Aorta (tissue), 5 donors: ENCODE data around the gene GABARAP. TPM values are rescaled to one million over a fixed set of nuclear protein-coding genes. Genes with fewer than 3 reads are reported as not detected.
"Not testable (repeated sequence)": the region's sequence is repeated elsewhere in the genome, so short reads cannot be mapped to it uniquely, and the experiment has no call there.

Experiments
- ATAC-seq: fragments of 200-7000 bp; cut with Tn5 transposase; one replicate; pipeline ENCODE4 v1.9.1; 2022; ENCODE audit warnings: moderate library complexity; ENCODE audit not compliant: low FRiP score
- DNase-seq, 2 donors: peaks; one replicate each; pipeline ENCODE4 v3.0.0-alpha.2; 2020
- H3K27ac ChIP-seq, 2 donors: one replicate each; pipeline ENCODE4 v1.5.1; 2013; ENCODE audit warnings: low read length in 2 of 2, mild to moderate bottlenecking in 2 of 2, moderate library complexity in 2 of 2, control low read depth in 1 of 2, inconsistent platforms in 1 of 2, low read depth in 1 of 2
- H3K27me3 ChIP-seq, 2 donors: one replicate each; pipeline ENCODE4 v1.6.1; 2013; ENCODE audit warnings: control low read depth in 1 of 2, low read length in 1 of 2, mild to moderate bottlenecking in 1 of 2, moderate library complexity in 1 of 2; ENCODE audit not compliant: insufficient read depth in 2 of 2, control insufficient read depth in 1 of 2
- H3K36me3 ChIP-seq, 2 donors: one replicate each; pipeline ENCODE4 v1.6.1; 2013; ENCODE audit warnings: control low read depth in 1 of 2, low read length in 1 of 2, mild to moderate bottlenecking in 1 of 2; ENCODE audit not compliant: insufficient read depth in 2 of 2, control insufficient read depth in 1 of 2
- H3K4me1 ChIP-seq, 2 donors: one replicate each; pipeline ENCODE4 v1.6.1; 2013; ENCODE audit warnings: low read length in 2 of 2, control low read depth in 1 of 2, mild to moderate bottlenecking in 1 of 2, moderate library complexity in 1 of 2; ENCODE audit not compliant: insufficient read depth in 2 of 2, control insufficient read depth in 1 of 2
- H3K4me3 ChIP-seq, 2 donors: one replicate each; pipeline ENCODE4 v1.5.1; 2013; ENCODE audit warnings: low read length in 2 of 2, control low read depth in 1 of 2, mild to moderate bottlenecking in 1 of 2
- H3K9me3 ChIP-seq: one replicate; pipeline ENCODE4 v1.6.1; 2013; ENCODE audit warnings: mild to moderate bottlenecking, low read length; ENCODE audit not compliant: control insufficient read depth
- WGBS, 2 donors: extraction: QIAGEN DNeasy Blood & Tissue Kit; methylation state at CpG; one replicate each; pipeline ENCODE4 v1.1.7; 2013; 5-methylcytosine and 5-hydroxymethylcytosine counted together
- intact Hi-C, 2 donors: fragments of 100-400 bp; cut with DNase I; formaldehyde crosslinking; loops; one replicate each; pipeline versions ENCODE4 v1.14.2 to v1.15.0; 2022
- polyA plus RNA-seq, 2 donors: library from polyadenylated mRNA; stranded (reverse); fragments of 200-250 nt; gene quantifications; one replicate each; pipeline ENCODE4 v1.2.3, GENCODE V29; 2013
- total RNA-seq, 2 donors: library from RNA; stranded (reverse); fragmentation: NEBNext Ultra II Directional; extraction: Animal tissue kit (Norgen Biotek cat#: 25700); gene quantifications; one replicate each; pipeline ENCODE4 v1.2.1, GENCODE V29; 2021
- donor health status: healthy with polysubstance abuse.
- donor health status: Bipolar disorder and iron deficiency.
- donor health status: DM: no; HTN: no; CAD: no.
- donor health status: DM: no; HTN: no; CAD: no.
- donor health status: DM: yes; HTN: yes; CAD: no.

Gene GABARAP
- total and polyA plus RNA-seq, 4 donors, result 405 to 895 (median 615) TPM

GRCh38 chr17:7249214-7249613, 7.0 kb upstream of the GABARAP start:
- no peaks in the 10 kb centered on the region for H3K9me3 ChIP-seq
- peaks cover 0 to 2% of the 10 kb centered on the region in 2 donors for H3K36me3 ChIP-seq
- H3K27me3 ChIP-seq, result no peaks in the 10 kb centered on the region
- intact Hi-C loops, result no loop called here
- WGBS, 2 donors, result 76 to 77% methylated on average over 6 of the region's 6 CpGs
- no peak for DNase-seq
- peaks cover 0 to 2% of the 10 kb centered on the region in 2 donors for H3K4me1 ChIP-seq
- H3K27ac ChIP-seq, result no peak overlapping the region
- H3K4me3 ChIP-seq, result no peak overlapping the region
- ATAC-seq, result no peak

GRCh38 chr17:7248796-7249195, 6.5 kb upstream of the GABARAP start:
- intact Hi-C loops, result no loop called here
- Histone ChIP-seq H3K9me3 (no peaks in the 10 kb centered on the region), H3K27me3 (no peaks in the 10 kb centered on the region), H3K4me1 (peaks cover 0 to 2% of the 10 kb centered on the region in 2 donors), H3K36me3 (peaks cover 0 to 2% of the 10 kb centered on the region in 2 donors), H3K27ac (no peak overlapping the region), H3K4me3 (no peak overlapping the region)
- DNase-seq, result no peak
- no peak for ATAC-seq
- whole genome bisulfite sequencing, 2 donors, result 66 to 72% methylated on average over 4 of the region's 4 CpGs

GRCh38 chr17:7246779-7247178, 4.5 kb upstream of the GABARAP start:
- 89 to 91% methylated on average over 5 of the region's 5 CpGs for WGBS, 2 donors
- no peak for DNase-seq

GRCh38 chr17:7243838-7244237, 1.6 kb upstream of the GABARAP start:
- H3K4me1 ChIP-seq, H3K27ac ChIP-seq, H3K9me3 ChIP-seq, DNase-seq, ATAC-seq, intact Hi-C loops, H3K4me3 ChIP-seq, H3K36me3 ChIP-seq, H3K27me3 ChIP-seq: not testable (repeated sequence)
- whole genome bisulfite sequencing, 2 donors, result 67 to 69% methylated on average over 10 of the region's 10 CpGs

More at GRCh38 chr17:7246779-7247178, 4.5 kb upstream of the GABARAP start:
- Histone ChIP-seq H3K36me3 (peaks cover 0 to 2% of the 10 kb centered on the region in 2 donors), H3K27ac (no peak overlapping the region), H3K4me1 (peaks cover 0 to 2% of the 10 kb centered on the region in 2 donors), H3K9me3 (no peaks in the 10 kb centered on the region), H3K4me3 (no peak overlapping the region), H3K27me3 (no peaks in the 10 kb centered on the region)
- ATAC-seq, result no peak
- intact Hi-C loops, result no loop called here

GRCh38 chr17:7243453-7243729, 1.1 kb upstream of the GABARAP start:
- no peaks in the 10 kb centered on the region for H3K27me3 ChIP-seq
- ATAC-seq, result no peak
- no peaks in the 10 kb centered on the region for H3K9me3 ChIP-seq
- intact Hi-C loops, result no loop called here
- no peak for DNase-seq
- peaks cover 0 to 2% of the 10 kb centered on the region in 2 donors for H3K36me3 ChIP-seq
- WGBS, 2 donors, result 24% methylated on average over 2 of the region's 2 CpGs
- H3K27ac ChIP-seq, result peak overlapping the region in 1 of 2 donors; percentile 96
- H3K4me1 ChIP-seq, result peaks cover 0 to 3% of the 10 kb centered on the region in 2 donors
- peak overlapping the region; percentile 20 to 42 for H3K4me3 ChIP-seq

GRCh38 chr17:7242717-7243452, 636 bp upstream of the GABARAP start:
- Histone ChIP-seq H3K4me1 (peaks cover 0 to 3% of the 10 kb centered on the region in 2 donors), H3K9me3 (no peaks in the 10 kb centered on the region), H3K4me3 (peak overlapping the region; percentile 20 to 51), H3K36me3 (peaks cover 0 to 2% of the 10 kb centered on the region in 2 donors), H3K27ac (peak overlapping the region in 1 of 2 donors; percentile 96), H3K27me3 (no peaks in the 10 kb centered on the region)
- intact Hi-C loops, result no loop called here
- DNase-seq (peak; percentile 98), ATAC-seq (peak; percentile 88)
- WGBS, 2 donors, result 0% methylated on average over 42 to 49 of the region's 49 CpGs

GRCh38 chr17:7241090-7241733, 1.0 kb downstream of the GABARAP start:
- H3K4me1 ChIP-seq, result peaks cover 0 to 3% of the 10 kb centered on the region in 2 donors
- WGBS, 2 donors, result 27 to 28% methylated on average over 9 of the region's 9 CpGs
- H3K27me3 ChIP-seq, result no peaks in the 10 kb centered on the region
- H3K27ac ChIP-seq, result peak overlapping the region in 1 of 2 donors; percentile 38
- H3K36me3 ChIP-seq, result peaks cover 0 to 2% of the 10 kb centered on the region in 2 donors
- ATAC-seq, result no peak
- H3K4me3 ChIP-seq, result peak overlapping the region; percentile 29 to 48
- no peak for DNase-seq
- H3K9me3 ChIP-seq, result no peaks in the 10 kb centered on the region
- intact Hi-C loops, result no loop called here

GRCh38 chr17:7240375-7240774, 1.9 kb downstream of the GABARAP start:
- WGBS, 2 donors, result 64 to 71% methylated on average over 4 of the region's 4 CpGs
- Histone ChIP-seq H3K4me1 (peaks cover 0 to 3% of the 10 kb centered on the region in 2 donors), H3K9me3 (no peaks in the 10 kb centered on the region), H3K27me3 (no peaks in the 10 kb centered on the region), H3K36me3 (no peaks in the 10 kb centered on the region), H3K4me3 (no peak overlapping the region), H3K27ac (no peak overlapping the region)
- intact Hi-C loops, result no loop called here
- ATAC-seq, result no peak
- no peak for DNase-seq
